ENCODE results near the gene KRTAP10-5.
A peak's percentile ranks its signal among the peaks of the same experiment; 100 is the strongest.

KRTAP10-5 gene

DNA sequence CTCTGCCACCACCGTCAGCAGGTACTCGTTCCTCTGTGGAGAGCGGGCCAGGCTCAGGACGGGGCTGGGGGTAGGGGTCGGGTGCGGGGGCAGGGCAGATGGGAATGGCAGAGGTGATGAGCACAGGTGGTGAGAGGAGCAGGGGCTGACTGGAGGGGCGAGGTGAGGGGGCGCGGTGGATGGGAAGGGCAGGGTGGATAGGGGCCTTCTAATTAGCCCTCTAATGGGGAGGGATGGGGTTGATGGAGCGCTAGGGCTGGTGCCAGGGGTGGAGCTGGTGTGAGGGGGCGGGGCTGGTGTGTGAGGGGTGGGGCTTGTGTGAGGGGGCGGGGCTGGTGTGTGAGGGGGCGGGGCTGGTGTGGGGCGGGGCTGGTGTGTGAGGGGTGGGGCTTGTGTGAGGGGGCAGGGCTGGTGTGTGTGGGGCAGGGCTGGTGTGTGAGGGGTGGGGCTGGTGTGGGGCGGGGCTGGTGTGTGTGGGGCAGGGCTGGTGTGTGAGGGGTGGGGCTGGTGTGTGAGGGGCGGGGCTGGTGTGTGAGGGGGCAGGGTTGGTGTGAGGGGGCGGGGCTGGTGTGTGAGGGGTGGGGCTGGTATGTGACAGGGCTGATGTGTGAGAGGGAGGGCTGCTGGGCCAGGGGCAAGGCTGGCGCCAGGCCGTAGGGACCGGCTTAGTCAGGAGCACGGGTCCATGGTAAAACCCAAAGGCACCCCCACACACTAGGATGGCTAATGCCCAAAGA lies 46.3 kb downstream of the KRTAP10-5 start:
- no peak overlapping the region for H3K4me3 ChIP-seq (ENCODE audit: low read depth in 1 of 2, low read length in 1 of 2)
- no peaks in the 10 kb centered on the region for H3K9me3 ChIP-seq
- peak overlapping the region; percentile 75 for H3K27ac ChIP-seq
- no peaks in the 10 kb centered on the region for H3K36me3 ChIP-seq
- TF ChIP-seq, protein P1, sequence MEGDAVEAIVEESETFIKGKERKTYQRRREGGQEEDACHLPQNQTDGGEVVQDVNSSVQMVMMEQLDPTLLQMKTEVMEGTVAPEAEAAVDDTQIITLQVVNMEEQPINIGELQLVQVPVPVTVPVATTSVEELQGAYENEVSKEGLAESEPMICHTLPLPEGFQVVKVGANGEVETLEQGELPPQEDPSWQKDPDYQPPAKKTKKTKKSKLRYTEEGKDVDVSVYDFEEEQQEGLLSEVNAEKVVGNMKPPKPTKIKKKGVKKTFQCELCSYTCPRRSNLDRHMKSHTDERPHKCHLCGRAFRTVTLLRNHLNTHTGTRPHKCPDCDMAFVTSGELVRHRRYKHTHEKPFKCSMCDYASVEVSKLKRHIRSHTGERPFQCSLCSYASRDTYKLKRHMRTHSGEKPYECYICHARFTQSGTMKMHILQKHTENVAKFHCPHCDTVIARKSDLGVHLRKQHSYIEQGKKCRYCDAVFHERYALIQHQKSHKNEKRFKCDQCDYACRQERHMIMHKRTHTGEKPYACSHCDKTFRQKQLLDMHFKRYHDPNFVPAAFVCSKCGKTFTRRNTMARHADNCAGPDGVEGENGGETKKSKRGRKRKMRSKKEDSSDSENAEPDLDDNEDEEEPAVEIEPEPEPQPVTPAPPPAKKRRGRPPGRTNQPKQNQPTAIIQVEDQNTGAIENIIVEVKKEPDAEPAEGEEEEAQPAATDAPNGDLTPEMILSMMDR (IDR thresholded peaks at IDR 0.05) = no peak
- peaks cover 6 to 12% of the 10 kb centered on the region in 2 experiments for H3K4me1 ChIP-seq (ENCODE audit: control insufficient read depth in 1 of 2, insufficient read depth in 1 of 2, low read depth in 1 of 2, low read length in 1 of 2)
- no peaks in the 10 kb centered on the region for H3K27me3 ChIP-seq

DNA sequence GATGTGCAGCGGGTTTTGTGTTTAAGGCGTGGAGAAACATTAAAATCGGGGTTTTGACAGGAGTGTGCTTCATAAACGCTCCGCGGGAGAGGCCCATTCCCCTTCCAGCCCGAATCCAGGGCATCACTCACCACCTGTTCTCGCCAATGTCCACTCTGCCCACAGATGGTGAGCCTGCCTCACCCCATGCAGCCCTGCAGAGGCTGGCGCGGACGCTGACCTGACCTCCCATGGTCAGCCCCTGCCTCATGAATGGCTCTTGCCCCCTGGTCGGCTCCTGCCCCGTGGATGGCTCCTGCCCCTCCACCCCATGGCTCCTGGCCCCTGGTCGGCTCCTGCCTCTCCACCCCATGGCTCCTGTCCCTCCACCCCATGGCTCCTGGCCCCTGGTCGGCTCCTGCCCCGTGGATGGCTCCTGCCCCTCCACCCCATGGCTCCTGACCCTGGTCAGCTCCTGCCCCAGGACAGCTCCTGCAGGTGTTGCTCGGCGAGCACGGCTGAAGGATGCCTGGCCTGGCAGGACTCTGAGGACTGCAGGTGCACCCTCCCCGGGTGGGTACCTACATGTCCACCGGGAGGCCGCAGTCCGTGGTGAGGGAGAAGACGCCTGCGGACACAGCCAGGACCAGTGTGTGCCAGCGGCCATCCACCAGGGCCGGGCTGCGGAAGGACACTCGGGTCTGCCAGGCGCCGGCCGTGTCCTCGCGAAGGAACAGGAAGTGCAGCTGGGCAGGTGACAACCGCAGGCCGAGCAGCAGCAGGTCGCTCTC lies 47.1 kb downstream of the KRTAP10-5 start:
- H3K27ac ChIP-seq = no peak overlapping the region

DNA sequence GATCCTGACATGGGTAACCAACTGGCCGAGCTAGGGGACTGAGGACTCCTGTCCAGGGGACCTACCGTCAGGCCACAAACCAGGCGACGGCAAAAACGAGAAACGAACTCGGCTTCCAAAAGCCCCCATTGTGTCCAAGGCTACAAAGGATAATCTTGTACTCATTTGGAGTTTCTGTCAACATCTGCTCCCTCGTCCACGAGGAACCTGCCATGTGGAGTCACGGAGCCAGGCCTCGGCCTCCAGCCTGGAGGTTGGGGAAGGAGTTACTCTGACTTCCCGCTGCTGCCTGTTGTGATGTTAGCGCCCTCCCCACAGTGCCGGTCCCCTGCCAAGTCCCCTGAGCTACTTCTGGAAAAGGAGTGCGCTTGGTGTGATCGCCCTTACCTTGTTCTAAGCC lies 47.7 kb downstream of the KRTAP10-5 start:
- H3K4me1 ChIP-seq (ENCODE audit: control insufficient read depth in 1 of 2, insufficient read depth in 1 of 2, low read depth in 1 of 2, low read length in 1 of 2) = peaks cover 6 to 12% of the 10 kb centered on the region in 2 experiments
- no peak overlapping the region for H3K27ac ChIP-seq
- H3K27me3 ChIP-seq = no peaks in the 10 kb centered on the region
- H3K4me3 ChIP-seq (ENCODE audit: low read depth in 1 of 2, low read length in 1 of 2) = no peak overlapping the region
- no peaks in the 10 kb centered on the region for H3K9me3 ChIP-seq
- TF ChIP-seq, protein P1 (IDR thresholded peaks at IDR 0.05) = no peak
- H3K36me3 ChIP-seq = no peaks in the 10 kb centered on the region

More for the DNA sequence above, 47.1 kb downstream of the KRTAP10-5 start:
- TF ChIP-seq, protein P1 (IDR thresholded peaks at IDR 0.05) = no peak
- Histone ChIP-seq H3K9me3 (no peaks in the 10 kb centered on the region), H3K27me3 (no peaks in the 10 kb centered on the region), H3K36me3 (no peaks in the 10 kb centered on the region), H3K4me3 (ENCODE audit: low read depth in 1 of 2, low read length in 1 of 2) (no peak overlapping the region), H3K4me1 (ENCODE audit: control insufficient read depth in 1 of 2, insufficient read depth in 1 of 2, low read depth in 1 of 2, low read length in 1 of 2) (peaks cover 6 to 12% of the 10 kb centered on the region in 2 experiments)

DNA sequence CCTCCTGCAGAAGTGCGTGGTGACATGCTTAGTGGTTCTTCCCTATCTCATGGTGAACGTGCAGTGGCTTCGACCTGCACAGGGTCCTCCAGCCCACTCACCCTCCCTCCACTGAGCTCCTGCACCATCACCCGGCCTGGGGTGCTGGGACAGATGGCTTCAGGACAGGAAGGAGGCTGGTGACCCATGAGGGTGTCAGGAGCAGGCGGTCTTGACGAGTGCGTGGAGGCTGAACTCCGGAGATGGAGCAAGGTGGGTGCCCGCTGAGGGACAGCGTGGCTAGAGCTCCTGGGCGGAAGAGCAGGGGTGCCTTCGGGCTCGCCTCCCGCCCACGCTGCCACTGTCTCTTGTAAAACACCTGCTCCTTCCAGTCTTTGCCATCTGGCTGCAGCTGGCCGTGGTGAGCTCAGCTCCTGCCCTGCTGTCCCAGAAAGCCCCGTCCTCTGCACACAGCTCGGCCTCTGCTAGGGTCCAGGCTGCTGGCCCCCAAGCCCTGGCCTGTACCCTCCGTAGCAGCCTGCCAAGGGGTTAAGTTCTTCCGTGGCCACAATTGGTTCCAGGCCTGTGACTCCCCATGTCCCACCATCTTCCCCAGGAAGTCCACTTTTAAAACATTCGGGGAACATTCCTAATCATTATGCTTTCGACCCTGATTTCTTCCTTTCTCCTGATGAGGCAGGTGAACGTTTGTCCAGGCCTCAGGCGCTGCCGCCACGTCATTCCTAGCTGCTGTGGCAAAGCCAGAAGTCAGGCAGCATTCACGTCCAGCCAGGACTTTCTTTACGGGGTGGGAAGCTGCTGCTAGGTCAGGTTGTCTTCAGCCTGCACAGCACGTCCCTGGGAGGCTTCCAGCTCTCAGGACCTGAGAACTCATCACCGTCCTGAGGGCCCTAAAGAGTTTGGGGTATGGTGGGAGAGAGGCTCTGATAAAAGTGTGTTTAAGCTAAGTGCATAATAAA lies 48.5 kb downstream of the KRTAP10-5 start:
- no peak overlapping the region for H3K27ac ChIP-seq
- H3K27me3 ChIP-seq = no peaks in the 10 kb centered on the region
- H3K36me3 ChIP-seq = no peaks in the 10 kb centered on the region
- H3K4me1 ChIP-seq (ENCODE audit: control insufficient read depth in 1 of 2, insufficient read depth in 1 of 2, low read depth in 1 of 2, low read length in 1 of 2) = peaks cover 6 to 12% of the 10 kb centered on the region in 2 experiments
- no peaks in the 10 kb centered on the region for H3K9me3 ChIP-seq
- H3K4me3 ChIP-seq (ENCODE audit: low read depth in 1 of 2, low read length in 1 of 2) = no peak overlapping the region
- TF ChIP-seq, protein P1 (IDR thresholded peaks at IDR 0.05) = no peak

DNA sequence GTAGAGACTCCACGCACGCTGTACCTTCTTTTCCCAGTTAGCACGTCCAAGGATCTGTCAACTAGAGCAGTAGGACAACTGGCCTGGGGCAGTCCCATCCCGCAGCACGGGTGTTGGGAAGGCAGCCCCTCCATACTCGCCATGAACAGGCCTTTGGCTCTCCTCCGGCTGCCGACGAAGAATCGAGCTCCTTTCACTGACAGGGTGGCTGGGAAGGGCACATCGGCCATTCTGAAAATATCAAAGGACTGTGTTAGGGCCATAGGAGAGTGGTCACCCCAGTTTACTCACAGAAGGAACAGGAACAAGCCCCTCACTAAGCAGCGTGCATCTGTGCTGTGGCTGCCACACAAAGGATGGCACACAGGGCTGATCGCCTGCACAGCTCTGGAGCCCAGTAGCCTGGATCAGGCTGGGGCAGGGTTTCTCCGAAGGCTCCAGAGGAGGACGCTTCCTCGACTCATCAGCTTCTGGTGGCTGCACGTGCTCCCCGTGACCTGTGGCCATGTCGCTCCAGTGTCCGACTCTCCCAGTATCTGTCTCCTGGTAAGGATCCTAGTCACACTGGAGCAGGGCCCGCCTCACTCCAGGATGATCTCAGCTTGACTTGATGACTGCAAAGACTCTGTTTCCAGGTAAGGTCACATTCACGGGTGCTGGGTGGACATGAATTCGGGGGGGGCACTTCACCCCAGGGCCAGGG lies 49.4 kb downstream of the KRTAP10-5 start:
- no peaks in the 10 kb centered on the region for H3K27me3 ChIP-seq
- no peak overlapping the region for H3K27ac ChIP-seq
- TF ChIP-seq, protein P1 (IDR thresholded peaks at IDR 0.05) = no peak
- no peaks in the 10 kb centered on the region for H3K9me3 ChIP-seq
- no peaks in the 10 kb centered on the region for H3K36me3 ChIP-seq
- no peak overlapping the region for H3K4me3 ChIP-seq (ENCODE audit: low read depth in 1 of 2, low read length in 1 of 2)
- peaks cover 6 to 12% of the 10 kb centered on the region in 2 experiments for H3K4me1 ChIP-seq (ENCODE audit: control insufficient read depth in 1 of 2, insufficient read depth in 1 of 2, low read depth in 1 of 2, low read length in 1 of 2)

Measured in neutrophil (primary cell).